Measurements from ENCODE around the gene RXYLT1.

RXYLT1 gene

DNA sequence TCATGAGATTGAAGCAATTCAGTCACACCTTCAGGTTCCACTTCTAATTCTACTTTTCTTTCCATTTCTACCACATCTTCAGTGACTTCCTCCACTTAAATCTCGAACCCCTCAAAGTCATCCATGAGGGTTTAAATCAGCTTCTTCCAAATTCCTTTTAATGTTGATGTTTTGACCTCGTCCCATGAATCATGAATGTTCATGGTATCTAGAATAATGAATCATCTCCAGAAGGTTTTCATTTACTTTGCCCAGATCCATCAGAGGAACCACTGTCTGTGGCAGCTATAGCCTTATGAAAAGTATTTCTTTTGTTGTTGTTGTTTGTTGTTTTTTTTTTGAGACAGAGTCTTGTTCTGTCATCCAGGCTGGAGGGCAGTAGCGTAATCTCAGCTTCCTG is 7.6 kb downstream of the RXYLT1 start:
- no peak overlapping the region for H3K4me3 ChIP-seq (ENCODE audit: low read length)
- DNase-seq (ENCODE audit: low read depth), result no peak
- TF ChIP-seq CTCF (IDR thresholded peaks at IDR 0.05; ENCODE audit: insufficient read depth, low read depth, low read length, missing control alignments), result no peak

- H3K4me3 ChIP-seq (ENCODE audit: low read length), result no peak overlapping the region
- no peak for TF ChIP-seq CTCF (IDR thresholded peaks at IDR 0.05; ENCODE audit: insufficient read depth, low read depth, low read length, missing control alignments)
- no peak for DNase-seq (ENCODE audit: low read depth)
Measured at GRCh38 chr12:63790608-63790945, 10.9 kb downstream of the RXYLT1 start.

DNA sequence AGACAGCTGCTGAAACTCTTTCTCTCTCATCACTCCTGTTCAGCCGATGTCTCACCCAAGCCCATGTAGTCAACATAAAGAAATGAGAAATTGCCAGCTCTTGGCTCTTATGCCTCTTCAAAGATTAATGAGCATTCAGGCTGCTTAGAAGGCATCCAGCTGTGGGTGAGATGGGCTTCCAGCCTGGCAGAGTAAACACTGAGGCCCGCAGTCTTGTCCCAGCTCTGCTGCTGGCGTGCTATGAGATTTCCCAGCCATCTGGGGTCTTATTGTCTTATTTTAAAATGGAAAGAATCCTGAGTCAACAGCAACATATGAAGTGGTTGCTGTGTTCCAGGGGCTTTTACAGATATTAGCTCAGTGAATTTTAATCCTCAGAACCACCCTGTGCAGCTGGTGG is 12.6 kb downstream of the RXYLT1 start:
- no peak for TF ChIP-seq CTCF (IDR thresholded peaks at IDR 0.05; ENCODE audit: insufficient read depth, low read depth, low read length, missing control alignments)
- no peak for DNase-seq (ENCODE audit: low read depth)
- no peak overlapping the region for H3K4me3 ChIP-seq (ENCODE audit: low read length)

- DNase-seq (ENCODE audit: low read depth), result no peak
- no peak for TF ChIP-seq CTCF (IDR thresholded peaks at IDR 0.05; ENCODE audit: insufficient read depth, low read depth, low read length, missing control alignments)
- no peak overlapping the region for H3K4me3 ChIP-seq (ENCODE audit: low read length)
Measured at GRCh38 chr12:63795032-63795687, 15.5 kb downstream of the RXYLT1 start.

DNA sequence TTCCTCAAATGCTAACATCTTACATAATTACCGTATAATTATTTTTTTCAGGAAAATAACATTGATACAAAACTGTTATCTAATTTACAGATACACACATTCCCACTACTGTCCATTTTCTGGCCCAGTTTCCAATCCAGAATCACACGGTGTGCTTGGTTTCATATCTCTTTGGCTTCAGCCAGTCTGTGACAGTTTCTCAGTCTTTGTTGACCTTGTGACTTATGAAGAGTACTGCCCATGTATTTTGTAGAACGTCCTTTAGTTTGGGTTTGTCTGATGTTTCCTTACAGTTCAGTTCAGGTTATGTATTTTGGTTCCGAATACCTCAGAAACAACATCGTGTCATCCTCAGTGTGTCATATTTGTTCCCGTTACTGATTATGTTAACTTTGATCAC is 16.2 kb downstream of the RXYLT1 start:
- no peak for TF ChIP-seq CTCF (IDR thresholded peaks at IDR 0.05; ENCODE audit: insufficient read depth, low read depth, low read length, missing control alignments)
- no peak for DNase-seq (ENCODE audit: low read depth)
- no peak overlapping the region for H3K4me3 ChIP-seq (ENCODE audit: low read length)

- DNase-seq (ENCODE audit: low read depth), result peak; percentile 24
- TF ChIP-seq CTCF (IDR thresholded peaks at IDR 0.05; ENCODE audit: insufficient read depth, low read depth, low read length, missing control alignments), result peak; percentile 37
- H3K4me3 ChIP-seq (ENCODE audit: low read length), result no peak overlapping the region
Measured at GRCh38 chr12:63802012-63802608, 22.4 kb downstream of the RXYLT1 start.

- TF ChIP-seq CTCF (IDR thresholded peaks at IDR 0.05; ENCODE audit: insufficient read depth, low read depth, low read length, missing control alignments), result no peak
- no peak overlapping the region for H3K4me3 ChIP-seq (ENCODE audit: low read length)
- DNase-seq (ENCODE audit: low read depth), result no peak
Measured at GRCh38 chr12:63804746-63805145, 25.0 kb downstream of the RXYLT1 start.
